Esophagus squamous epithelium (tissue), 4 donors: ENCODE measurements around the gene BLOC1S4.

Experiments
- CTCF ChIP-seq, 6 experiments: fragments of 450-650 bp in 4 of 6; fragments of 200-600 bp in 2 of 6; sonication (generic) in 2 of 6; IDR thresholded peaks; one replicate each; pipeline ENCODE4 v1.5.1; 2016 to 2019; ENCODE audit warnings: antibody characterized with exemption in 6 of 6, mild to moderate bottlenecking in 4 of 6, moderate library complexity in 4 of 6
- POLR2A ChIP-seq, 4 donors: fragments of 450-650 bp; IDR thresholded peaks; one replicate each; pipeline ENCODE4 v1.6.1; 2017; ENCODE audit warnings: antibody characterized with exemption in 4 of 4, mild to moderate bottlenecking in 4 of 4, moderate library complexity in 3 of 4

- TF ChIP-seq CTCF (IDR thresholded peaks at IDR 0.05) (no peak), POLR2A (IDR thresholded peaks at IDR 0.05) (no peak)
Observed at GRCh38 chr4:6750286-6751221, 34.6 kb downstream of the BLOC1S4 start.
